Suprapubic skin (tissue), 4 donors: ENCODE measurements around the gene THSD1.

Source experiments
- EP300 ChIP-seq: sonication (generic); formaldehyde crosslinking; IDR thresholded peaks from one replicate; pipeline ENCODE4 v1.6.1; 2017; ENCODE audit warnings: antibody characterized with exemption
- POLR2A ChIP-seq, 2 donors: fragments of 450-650 bp; IDR thresholded peaks; one replicate each; pipeline ENCODE4 v1.6.1; 2017; ENCODE audit warnings: antibody characterized with exemption in 2 of 2, mild to moderate bottlenecking in 2 of 2, moderate library complexity in 2 of 2
- POLR2AphosphoS5 ChIP-seq, 3 donors: sonication (generic); formaldehyde crosslinking; IDR thresholded peaks; one replicate each; pipeline ENCODE4 v1.6.1; 2017; ENCODE audit warnings: antibody characterized with exemption in 3 of 3
- TF ChIP-seq, protein P1 (sequence below), 2 donors: fragments of 200-600 bp in 1 of 2; fragments of 450-650 bp in 1 of 2; sonication (generic) in 1 of 2; IDR thresholded peaks; one replicate each; pipeline ENCODE4 v1.5.1; 2016 to 2019; ENCODE audit warnings: antibody characterized with exemption in 2 of 2, mild to moderate bottlenecking in 1 of 2, moderate library complexity in 1 of 2

DNA sequence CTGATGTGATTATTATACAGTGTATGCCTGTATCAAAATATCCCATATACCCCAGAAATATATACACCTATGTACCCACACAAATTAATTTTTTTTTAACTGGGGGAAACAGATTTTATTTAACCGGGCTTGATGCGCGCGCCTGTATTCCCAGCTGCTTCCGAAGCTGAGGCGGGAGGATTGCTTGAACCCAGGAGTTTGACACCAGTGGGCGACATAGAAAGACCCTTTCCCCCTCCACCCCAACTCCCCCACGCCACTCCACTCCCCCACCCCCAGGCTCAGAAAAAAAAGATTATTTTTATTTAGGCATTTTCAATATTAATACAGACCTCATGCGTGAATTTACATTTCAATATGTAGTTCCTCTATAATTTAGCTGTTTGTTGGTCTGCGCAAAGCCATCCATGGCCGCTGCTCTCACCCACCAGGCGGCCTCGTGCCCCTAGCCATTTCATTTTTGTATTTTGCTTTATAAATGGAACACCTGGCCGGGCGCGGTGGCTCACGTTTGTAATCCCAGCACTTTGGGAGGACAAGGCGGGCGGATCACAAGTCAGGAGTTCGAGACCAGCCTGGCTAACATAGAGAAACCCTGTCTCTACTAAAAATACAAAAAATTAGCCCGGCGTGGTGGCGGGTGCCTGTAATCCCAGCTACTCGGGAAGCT lies 45.3 kb upstream of the THSD1 start:
- TF ChIP-seq, protein P1, sequence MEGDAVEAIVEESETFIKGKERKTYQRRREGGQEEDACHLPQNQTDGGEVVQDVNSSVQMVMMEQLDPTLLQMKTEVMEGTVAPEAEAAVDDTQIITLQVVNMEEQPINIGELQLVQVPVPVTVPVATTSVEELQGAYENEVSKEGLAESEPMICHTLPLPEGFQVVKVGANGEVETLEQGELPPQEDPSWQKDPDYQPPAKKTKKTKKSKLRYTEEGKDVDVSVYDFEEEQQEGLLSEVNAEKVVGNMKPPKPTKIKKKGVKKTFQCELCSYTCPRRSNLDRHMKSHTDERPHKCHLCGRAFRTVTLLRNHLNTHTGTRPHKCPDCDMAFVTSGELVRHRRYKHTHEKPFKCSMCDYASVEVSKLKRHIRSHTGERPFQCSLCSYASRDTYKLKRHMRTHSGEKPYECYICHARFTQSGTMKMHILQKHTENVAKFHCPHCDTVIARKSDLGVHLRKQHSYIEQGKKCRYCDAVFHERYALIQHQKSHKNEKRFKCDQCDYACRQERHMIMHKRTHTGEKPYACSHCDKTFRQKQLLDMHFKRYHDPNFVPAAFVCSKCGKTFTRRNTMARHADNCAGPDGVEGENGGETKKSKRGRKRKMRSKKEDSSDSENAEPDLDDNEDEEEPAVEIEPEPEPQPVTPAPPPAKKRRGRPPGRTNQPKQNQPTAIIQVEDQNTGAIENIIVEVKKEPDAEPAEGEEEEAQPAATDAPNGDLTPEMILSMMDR (IDR thresholded peaks at IDR 0.05), result no peak
- TF ChIP-seq POLR2A (IDR thresholded peaks at IDR 0.05) (no peak), EP300 (no peak), POLR2AphosphoS5 (IDR thresholded peaks at IDR 0.05) (no peak)
